Lower leg skin (tissue), 4 donors: ENCODE measurements around the gene DIP2C. TPM values are rescaled to one million over a fixed set of nuclear protein-coding genes. Genes with fewer than 3 reads are reported as not detected.

Experiments
- DNase-seq, 2 donors: peaks; one replicate each; pipeline ENCODE4 v3.0.0-alpha.2; 2019; ENCODE audit warnings: low spot score in 2 of 2
- H3K4me3 ChIP-seq: fragments of 200-600 bp; sonication (generic); 2 replicates; pipeline ENCODE4 v1.5.1; 2017; ENCODE audit warnings: mild to moderate bottlenecking, low read depth; ENCODE audit not compliant: poor library complexity, severe bottlenecking
- CTCF ChIP-seq, 3 donors: fragments of 450-650 bp; IDR thresholded peaks; one replicate each; pipeline ENCODE4 v1.5.1; 2016; ENCODE audit warnings: antibody characterized with exemption in 3 of 3, mild to moderate bottlenecking in 3 of 3, moderate library complexity in 2 of 3
- POLR2A ChIP-seq, 2 donors: fragments of 450-650 bp; IDR thresholded peaks; one replicate each; pipeline ENCODE4 v1.6.1; 2016 to 2017; ENCODE audit warnings: antibody characterized with exemption in 2 of 2, mild to moderate bottlenecking in 1 of 2, moderate library complexity in 1 of 2
- WGBS, 2 donors: methylation state at CpG; one replicate each; pipeline ENCODE4 v1.1.5; 2018; 5-methylcytosine and 5-hydroxymethylcytosine counted together
- intact Hi-C: fragments of 100-400 bp; cut with DNase I; formaldehyde crosslinking; loops from one replicate; pipeline ENCODE4 v1.15.0; 2023; ENCODE audit warnings: low total_unique reads
- total RNA-seq, 4 donors: library from RNA; depleted of rRNA; stranded (reverse); fragments of >200 nt; gene quantifications; one replicate each; pipeline ENCODE4 v1.1.0, GENCODE V29; 2016

Gene DIP2C
- total RNA-seq, 4 donors from 2014 or later, result 6.2 to 14.7 (median 10.6) TPM

- 92 to 93% methylated on average over 13 of the region's 13 CpGs for WGBS, 2 donors
- no peak for TF ChIP-seq POLR2A (IDR thresholded peaks at IDR 0.05)
- no peak for TF ChIP-seq CTCF (IDR thresholded peaks at IDR 0.05)
These were observed 300.8 kb downstream of the DIP2C start for GRCh38 chr10:388661-389045.

GRCh38 chr10:387909-388660 lies 301.4 kb downstream of the DIP2C start:
- no peak overlapping the region for H3K4me3 ChIP-seq
- WGBS, 2 donors, result 88 to 91% methylated on average over 16 of the region's 16 CpGs

More at GRCh38 chr10:388661-389045, 300.8 kb downstream of the DIP2C start:
- DNase-seq, result peak in 1 of 2 donors; percentile 59
- no peak overlapping the region for H3K4me3 ChIP-seq
- intact Hi-C loops, result no loop called here

GRCh38 chr10:387593-387891 lies 301.9 kb downstream of the DIP2C start:
- intact Hi-C loops, result no loop called here
- TF ChIP-seq POLR2A (IDR thresholded peaks at IDR 0.05), result no peak
- TF ChIP-seq CTCF (IDR thresholded peaks at IDR 0.05), result no peak
- WGBS, 2 donors, result 89 to 94% methylated on average over 5 of the region's 5 CpGs
- H3K4me3 ChIP-seq, result no peak overlapping the region
- no peak for DNase-seq

More at GRCh38 chr10:387909-388660, 301.4 kb downstream of the DIP2C start:
- no peak for TF ChIP-seq CTCF (IDR thresholded peaks at IDR 0.05)
- no peak for TF ChIP-seq POLR2A (IDR thresholded peaks at IDR 0.05)
- peak in 1 of 2 donors; percentile 76 for DNase-seq
- intact Hi-C loops, result no loop called here

- intact Hi-C loops, result no loop called here
- peak in 1 of 2 donors; percentile 86 for DNase-seq
- 85 to 88% methylated on average over 26 to 27 of the region's 27 CpGs for WGBS, 2 donors
- TF ChIP-seq CTCF (IDR thresholded peaks at IDR 0.05), result no peak
- TF ChIP-seq POLR2A (IDR thresholded peaks at IDR 0.05), result no peak
- no peak overlapping the region for H3K4me3 ChIP-seq
These were observed 302.5 kb downstream of the DIP2C start for GRCh38 chr10:386771-387592.

- intact Hi-C loops, result no loop called here
- TF ChIP-seq CTCF (IDR thresholded peaks at IDR 0.05) (no peak), POLR2A (IDR thresholded peaks at IDR 0.05) (no peak)
- no peak for DNase-seq
- 88 to 89% methylated on average over 31 of the region's 31 CpGs for WGBS, 2 donors
- no peak overlapping the region for H3K4me3 ChIP-seq
These were observed 303.7 kb downstream of the DIP2C start for GRCh38 chr10:385571-386300.
